HG02642 (cell line): ENCODE measurements around the gene HPCAL1.
"Not testable (repeated sequence)": the region's sequence is repeated elsewhere in the genome, so short reads cannot be mapped to it uniquely, and the experiment has no call there.

Experiments
- ATAC-seq: cut with Tn5 transposase; IDR thresholded peaks from one replicate; pipeline ENCODE4 v1.9.1; 2021; ENCODE audit warnings: mild to moderate bottlenecking; ENCODE audit not compliant: unreplicated experiment, poor library complexity

HPCAL1 gene

GRCh38 chr2:10282611-10283105, 20.0 kb upstream of the HPCAL1 start:
- ATAC-seq, result no peak

DNA sequence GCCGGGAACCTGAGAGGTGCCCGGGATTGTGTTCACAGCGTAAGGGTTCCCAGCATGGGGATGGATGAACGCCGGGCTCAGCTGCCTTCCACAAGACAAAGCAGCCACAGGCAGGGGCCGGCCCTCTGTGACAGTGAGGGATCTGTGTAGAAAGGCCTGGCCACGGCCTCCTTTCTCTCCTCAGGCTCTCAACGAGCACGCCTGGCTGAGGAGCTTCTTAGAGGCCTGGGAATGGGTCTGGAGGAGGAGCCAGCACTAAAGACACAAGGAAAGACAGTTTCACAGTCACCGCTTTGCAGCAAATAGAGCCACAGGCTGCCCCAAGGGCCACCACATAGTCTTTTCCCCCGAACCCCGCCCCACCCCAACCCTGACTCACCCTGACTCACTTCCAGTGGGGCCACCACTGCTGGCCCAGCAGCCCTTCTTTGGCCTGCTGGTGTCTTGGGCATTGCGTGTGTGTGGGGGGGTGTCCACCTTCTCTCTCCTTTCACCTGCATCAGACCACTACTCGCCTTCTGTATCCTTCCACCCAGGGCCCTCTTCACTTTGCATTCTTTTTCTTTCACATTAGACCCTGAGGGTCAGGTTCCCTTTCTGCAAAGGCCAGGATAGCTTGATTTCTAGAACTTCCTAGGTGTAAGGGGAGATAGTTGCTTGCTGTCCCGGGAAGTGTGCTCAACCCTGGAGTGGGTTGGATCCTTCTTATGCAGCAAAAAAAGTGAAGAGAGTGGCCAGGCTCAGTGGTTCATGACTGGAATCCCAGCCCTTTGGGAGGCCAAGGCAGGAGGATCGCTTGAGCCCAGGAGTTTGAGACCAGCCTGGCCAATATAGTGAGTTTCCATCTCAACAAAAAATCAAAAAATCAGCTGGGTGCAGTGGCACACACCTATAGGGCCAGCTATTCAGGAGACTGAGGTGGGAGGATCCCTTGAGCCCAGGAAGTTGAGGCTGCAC, 19.3 kb upstream of the HPCAL1 start:
- ATAC-seq, result no peak

GRCh38 chr2:10284108-10284870, 18.4 kb upstream of the HPCAL1 start:
- ATAC-seq, result no peak

DNA sequence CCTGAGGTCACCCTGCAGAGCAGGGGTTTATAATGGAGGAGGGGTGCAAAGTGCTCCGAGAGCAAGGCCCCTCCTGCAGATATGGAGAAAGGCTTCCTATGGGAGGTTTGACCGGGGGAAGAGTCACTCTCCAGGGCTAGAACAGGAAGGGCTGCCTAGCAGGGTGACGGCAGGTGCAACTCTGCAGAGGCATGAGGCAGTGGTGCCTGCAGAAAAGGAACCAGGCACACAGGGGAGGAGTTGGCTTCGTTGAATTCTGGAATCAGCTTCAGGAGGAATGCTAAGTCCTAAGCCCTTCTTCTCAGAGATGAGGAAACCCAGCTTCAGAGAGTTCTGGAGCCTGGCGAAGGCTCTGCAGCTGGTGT, 17.5 kb upstream of the HPCAL1 start:
- no peak for ATAC-seq

- ATAC-seq, result no peak
These were observed 17.0 kb upstream of the HPCAL1 start for GRCh38 chr2:10285556-10286198.

- ATAC-seq, result no peak
These were observed 16.3 kb upstream of the HPCAL1 start for GRCh38 chr2:10286216-10287037.

DNA sequence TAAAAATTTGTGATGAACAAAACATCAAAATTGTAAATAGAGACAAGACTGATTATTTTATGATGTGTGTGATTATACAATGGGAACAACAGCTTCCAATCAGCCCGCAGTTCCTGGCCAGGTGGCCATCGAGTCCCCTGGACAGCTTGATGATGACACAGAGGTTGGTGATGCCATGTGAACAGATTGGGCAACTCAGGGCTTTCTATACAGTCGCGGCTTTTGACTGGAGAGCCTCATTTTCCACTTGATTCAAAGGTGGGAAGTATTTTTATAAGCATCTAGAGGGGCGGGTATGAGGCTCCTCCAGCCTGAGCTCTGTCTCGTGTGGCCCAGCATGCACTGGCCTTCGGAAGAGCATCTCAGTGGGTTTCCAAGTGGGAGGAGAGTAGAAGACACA, 14.9 kb upstream of the HPCAL1 start:
- no peak for ATAC-seq

DNA sequence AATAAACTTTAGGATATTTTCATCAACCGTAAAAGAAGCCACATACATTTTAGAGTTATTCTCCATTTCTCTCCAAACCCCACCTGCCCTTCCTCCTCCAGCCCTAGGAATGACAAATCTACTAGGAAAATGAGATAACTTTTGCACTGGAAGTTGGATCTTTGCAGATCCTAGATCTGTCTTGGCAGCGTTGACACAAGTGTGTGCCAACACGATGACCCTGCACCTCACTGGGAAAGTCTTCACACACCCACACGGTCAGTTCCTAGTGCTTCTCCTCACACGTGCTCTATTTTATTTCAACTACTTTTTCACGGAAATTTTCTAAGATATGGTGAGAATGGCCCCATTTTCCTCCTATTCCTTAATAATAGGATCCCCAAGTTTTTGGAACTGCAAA, 14.1 kb upstream of the HPCAL1 start:
- ATAC-seq, result no peak

DNA sequence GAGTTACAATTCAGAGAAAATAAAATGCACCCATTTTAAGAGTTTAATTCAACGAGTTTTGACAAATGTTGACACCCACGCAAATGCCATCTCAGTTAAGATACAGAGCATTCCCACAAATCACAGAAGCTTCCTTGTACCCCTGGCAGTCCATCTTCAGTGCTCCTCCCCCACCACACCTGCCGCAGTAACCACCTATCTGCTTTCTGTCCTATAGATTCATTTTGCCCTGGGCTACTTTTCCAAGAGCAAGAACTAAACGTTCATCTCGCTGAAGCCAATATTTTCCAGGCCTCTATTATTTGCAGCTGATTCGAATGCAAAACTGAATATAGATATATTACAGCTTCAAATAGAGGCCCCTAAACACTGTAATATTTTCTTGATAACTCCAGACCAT, 13.4 kb upstream of the HPCAL1 start:
- ATAC-seq, result no peak

GRCh38 chr2:10289891-10290290, 12.8 kb upstream of the HPCAL1 start:
- ATAC-seq, result no peak

- not testable (repeated sequence) for ATAC-seq
These were observed 11.3 kb upstream of the HPCAL1 start for GRCh38 chr2:10291376-10291775.

DNA sequence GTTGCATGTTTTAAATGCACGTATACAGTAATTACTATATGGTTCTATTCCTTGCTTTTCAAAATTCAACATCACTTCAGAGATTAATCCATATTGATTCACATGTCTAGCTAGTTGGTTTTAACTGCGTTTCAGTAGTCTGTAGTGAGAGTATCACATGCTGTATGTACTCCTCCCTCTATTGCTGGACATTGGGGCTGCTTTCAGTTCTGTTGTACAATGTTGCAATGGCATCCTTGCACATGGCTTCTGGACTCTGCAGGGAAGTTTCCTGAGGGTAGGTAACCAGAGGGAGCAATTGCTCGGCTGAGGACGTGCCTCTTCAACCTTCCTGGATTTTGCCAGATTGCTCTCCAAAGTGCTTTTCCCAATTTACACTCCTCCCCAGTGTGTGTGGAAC, 10.7 kb upstream of the HPCAL1 start:
- no peak for ATAC-seq

- no peak for ATAC-seq
These were observed 9.1 kb upstream of the HPCAL1 start for GRCh38 chr2:10293603-10294002.

- ATAC-seq, result no peak
These were observed 8.6 kb upstream of the HPCAL1 start for GRCh38 chr2:10294077-10294476.

- not testable (repeated sequence) for ATAC-seq
These were observed 7.1 kb upstream of the HPCAL1 start for GRCh38 chr2:10295649-10296048.

DNA sequence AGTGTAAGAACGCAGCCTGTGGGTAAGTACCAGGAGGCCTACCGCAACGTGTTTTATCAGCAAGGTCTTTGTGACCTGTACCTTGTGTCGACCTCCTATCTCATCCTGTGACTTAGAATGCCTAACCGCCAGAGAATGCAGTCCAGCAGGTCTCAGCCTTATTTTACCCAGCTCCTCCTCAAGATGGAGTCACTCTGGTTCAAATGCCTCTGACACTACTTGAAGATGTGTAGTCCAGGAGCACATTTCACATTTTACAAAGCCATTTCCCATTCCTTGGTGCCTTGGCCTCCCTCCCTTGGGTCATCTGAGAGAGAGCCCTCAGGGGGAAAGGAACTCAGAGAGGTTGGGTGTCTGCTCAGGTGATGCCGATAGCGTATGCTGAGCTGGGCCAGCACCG, 6.6 kb upstream of the HPCAL1 start:
- ATAC-seq, result no peak

DNA sequence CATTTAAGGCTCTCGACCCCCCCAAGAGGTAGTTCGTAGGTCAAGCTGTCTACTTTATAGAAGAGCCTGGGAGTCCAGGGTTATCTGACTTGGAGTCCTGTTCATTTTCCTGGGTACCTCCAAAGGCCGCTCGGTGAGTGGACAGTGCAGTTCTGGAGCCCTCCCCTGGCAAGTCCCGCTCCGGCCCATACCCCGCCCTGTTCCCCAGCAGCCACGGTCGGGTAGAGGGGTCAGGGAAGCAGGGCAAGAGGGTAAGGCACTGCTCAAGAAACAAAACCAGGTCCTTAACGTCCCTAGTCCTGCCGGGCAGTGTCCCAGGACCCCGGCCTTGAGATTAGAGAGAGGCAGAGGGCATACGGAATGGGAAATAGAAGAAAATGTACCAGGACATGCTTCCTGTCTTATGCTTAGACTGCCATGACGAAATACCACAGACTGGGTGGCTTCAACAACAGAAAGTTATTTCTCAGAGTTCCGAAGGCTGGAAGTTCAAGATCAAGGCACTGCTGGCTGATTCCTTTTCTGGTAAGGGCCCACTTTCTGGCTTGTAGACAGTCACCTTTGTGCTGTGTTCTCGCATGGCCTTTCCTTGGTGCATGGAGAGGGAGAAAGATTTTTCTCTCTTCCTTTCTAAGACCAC, 5.4 kb upstream of the HPCAL1 start:
- ATAC-seq, result no peak

DNA sequence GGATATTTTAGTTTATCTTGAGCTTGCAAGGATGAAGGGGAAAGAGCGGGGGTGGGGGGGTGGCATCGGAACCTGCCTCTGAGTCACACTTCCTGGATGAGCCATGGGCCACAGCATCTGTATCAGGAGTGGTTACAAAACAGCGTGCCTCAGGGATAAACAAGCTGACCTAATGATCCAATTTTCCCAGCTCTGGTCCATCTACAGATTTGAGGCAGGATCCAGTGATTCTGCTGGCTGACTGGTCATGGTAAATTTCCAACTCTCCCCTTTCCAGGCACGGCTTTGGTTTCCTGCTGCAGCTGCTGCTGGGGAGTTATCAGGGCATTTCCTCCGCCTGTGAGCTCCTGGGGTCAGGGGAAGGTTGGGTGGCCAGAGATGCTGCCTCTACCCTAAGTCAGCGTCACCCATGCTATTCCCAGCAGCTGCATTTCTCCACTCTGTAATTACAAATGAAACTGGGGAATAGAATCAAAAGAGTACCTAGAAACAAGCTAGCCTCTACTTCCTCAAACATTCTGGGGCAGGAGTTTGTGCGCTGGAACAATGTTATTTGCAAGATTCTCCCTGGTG, 4.7 kb upstream of the HPCAL1 start:
- no peak for ATAC-seq

GRCh38 chr2:10298777-10299176, 3.9 kb upstream of the HPCAL1 start:
- ATAC-seq, result not testable (repeated sequence)
